CD4-positive, alpha-beta T cell (primary cell): Measurements from ENCODE around the gene PTH2. TPM values are rescaled to one million over a fixed set of nuclear protein-coding genes. Genes with fewer than 3 reads are reported as not detected.
A peak's percentile ranks its signal among the peaks of the same experiment; 100 is the strongest.

Source experiments
- ATAC-seq: fragments of 200-7000 bp; cut with Tn5 transposase; one replicate; pipeline ENCODE4 v1.10.0; 2022; ENCODE audit warnings: mild to moderate bottlenecking; ENCODE audit not compliant: poor library complexity
- CTCF ChIA-PET: fragments of 350-600 bp; sonication (Branson Sonifier 250); formaldehyde crosslinking; loops from one replicate; lab custom pipeline; 2021; ENCODE audit warnings: antibody characterized with exemption, inconsistent platforms; lab: Charles Lee
- POLR2A ChIA-PET: fragments of 350-600 bp; sonication (Branson Sonifier 250); formaldehyde crosslinking; loops from one replicate; lab custom pipeline; 2021; ENCODE audit warnings: antibody characterized with exemption, inconsistent platforms; lab: Charles Lee
- DNase-seq, 14 experiments: peaks; one replicate each; pipeline ENCODE4 v3.0.0-alpha.2; 2013 to 2020; ENCODE audit warnings: mixed read lengths in 2 of 14
- H3K27ac ChIP-seq, 2 donors: one replicate each; pipeline versions ENCODE4 v1.5.1 to v1.7.0; 2013; ENCODE audit warnings: low read length in 2 of 2, low read depth in 1 of 2, mild to moderate bottlenecking in 1 of 2
- H3K27me3 ChIP-seq, 2 experiments: 1 replicate in 1 of 2; 2 replicates in 1 of 2; pipeline versions ENCODE4 v1.6.1 to v1.7.0; 2013; ENCODE audit warnings: low read length in 2 of 2, control low read depth in 1 of 2, mild to moderate bottlenecking in 1 of 2, moderate library complexity in 1 of 2; ENCODE audit not compliant: insufficient read depth in 2 of 2, control insufficient read depth in 1 of 2
- H3K36me3 ChIP-seq: one replicate; pipeline ENCODE4 v1.6.1; 2013; ENCODE audit warnings: low read length, control low read depth; ENCODE audit not compliant: insufficient read depth
- H3K4me1 ChIP-seq: one replicate; pipeline ENCODE4 v1.6.1; 2013; ENCODE audit warnings: low read length, control low read depth; ENCODE audit not compliant: insufficient read depth
- H3K4me3 ChIP-seq: one replicate; pipeline ENCODE4 v1.5.1; 2013; ENCODE audit warnings: mild to moderate bottlenecking, low read length, moderate library complexity
- H3K9me3 ChIP-seq, 2 experiments: 1 replicate in 1 of 2; 2 replicates in 1 of 2; pipeline versions ENCODE4 v1.6.1 to v1.7.0; 2013; ENCODE audit warnings: low read length in 2 of 2, mild to moderate bottlenecking in 2 of 2, control low read depth in 1 of 2, moderate library complexity in 1 of 2; ENCODE audit not compliant: control insufficient read depth in 1 of 2, insufficient read depth in 1 of 2
- H3K27ac Mint-ChIP-seq: one replicate; pipeline ENCODE4 v1.8.0; 2020; ENCODE audit warnings: mixed read lengths
- H3K27me3 Mint-ChIP-seq: one replicate; pipeline ENCODE4 v1.8.0; 2021; ENCODE audit warnings: mixed read lengths
- H3K36me3 Mint-ChIP-seq: one replicate; pipeline ENCODE4 v1.8.0; 2021; ENCODE audit warnings: low read depth, mixed read lengths
- H3K4me1 Mint-ChIP-seq: one replicate; pipeline ENCODE4 v1.8.0; 2021; ENCODE audit warnings: low read depth, mixed read lengths
- H3K4me3 Mint-ChIP-seq: one replicate; pipeline ENCODE4 v1.8.0; 2020; ENCODE audit warnings: mild to moderate bottlenecking, mixed read lengths
- H3K9me3 Mint-ChIP-seq: one replicate; pipeline ENCODE4 v1.8.0; 2020; ENCODE audit warnings: mixed read lengths
- intact Hi-C, 2 experiments: fragments of 100-400 bp; cut with DNase I in 1 of 2; cut with micrococcal nuclease in 1 of 2; formaldehyde crosslinking; loops; one replicate each; pipeline versions ENCODE4 v1.15.1 to v1.9.0; 2023 to 2025; cut with DNase I, micrococcal nuclease
- total RNA-seq, 174 experiments: library from RNA in 2 of 174; stranded (reverse) in 2 of 174; gene quantifications; one replicate each; pipeline ENCODE4 v1.2.3 and lab custom pipeline; 2021 to 2026
- TF ChIP-seq, protein P1 (sequence below): fragments of 200-600 bp; IDR thresholded peaks from one replicate; pipeline ENCODE4 v1.8.0; 2022; ENCODE audit warnings: antibody characterized with exemption, mild to moderate bottlenecking

PTH2 gene
- total RNA-seq, 2 experiments from 2014 or later, result not detected

DNA sequence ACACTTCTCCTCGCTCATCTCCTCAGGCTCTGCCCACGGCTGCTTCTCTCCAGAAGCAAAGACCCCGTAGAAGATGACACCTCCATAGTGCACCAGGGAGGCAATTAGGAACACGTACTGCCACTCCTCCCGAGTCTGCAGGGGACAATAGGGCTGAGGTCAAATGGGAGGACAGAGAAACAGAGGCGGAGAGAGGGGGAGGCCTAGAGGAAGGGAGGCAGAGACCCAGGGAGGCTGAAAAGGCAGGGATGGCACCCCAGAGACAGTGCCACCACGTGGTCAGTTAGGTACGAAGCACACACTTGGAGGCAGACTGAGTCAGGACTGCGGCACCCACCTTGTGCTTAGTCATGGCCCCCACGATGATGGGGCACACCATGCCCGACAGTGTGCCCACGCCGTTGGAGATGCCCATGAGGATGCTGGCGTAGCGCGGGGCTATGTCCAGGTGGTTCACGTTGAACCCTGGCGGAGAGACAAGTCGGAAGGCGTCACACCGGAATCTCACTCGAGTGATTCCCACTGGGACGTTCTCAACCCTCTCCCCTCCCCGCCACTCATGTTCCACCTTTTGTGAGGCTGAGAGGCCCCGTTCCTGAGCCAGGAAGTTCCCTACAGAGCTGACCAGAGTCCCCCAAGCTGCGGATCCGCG is 7.6 kb upstream of the PTH2 start:
- Histone ChIP-seq H3K4me1 (peaks cover 58% of the 10 kb centered on the region), H3K36me3 (no peaks in the 10 kb centered on the region), H3K9me3 (peaks cover 0 to 65% of the 10 kb centered on the region in 2 experiments), H3K27ac (no peak overlapping the region), H3K27me3 (peaks cover 94 to 98% of the 10 kb centered on the region in 2 experiments), H3K4me3 (no peak overlapping the region)
- H3K4me3 Mint-ChIP-seq, result no peak overlapping the region
- no peak overlapping the region for H3K27ac Mint-ChIP-seq
- intact Hi-C loops, result no loop called here
- TF ChIP-seq, protein P1, sequence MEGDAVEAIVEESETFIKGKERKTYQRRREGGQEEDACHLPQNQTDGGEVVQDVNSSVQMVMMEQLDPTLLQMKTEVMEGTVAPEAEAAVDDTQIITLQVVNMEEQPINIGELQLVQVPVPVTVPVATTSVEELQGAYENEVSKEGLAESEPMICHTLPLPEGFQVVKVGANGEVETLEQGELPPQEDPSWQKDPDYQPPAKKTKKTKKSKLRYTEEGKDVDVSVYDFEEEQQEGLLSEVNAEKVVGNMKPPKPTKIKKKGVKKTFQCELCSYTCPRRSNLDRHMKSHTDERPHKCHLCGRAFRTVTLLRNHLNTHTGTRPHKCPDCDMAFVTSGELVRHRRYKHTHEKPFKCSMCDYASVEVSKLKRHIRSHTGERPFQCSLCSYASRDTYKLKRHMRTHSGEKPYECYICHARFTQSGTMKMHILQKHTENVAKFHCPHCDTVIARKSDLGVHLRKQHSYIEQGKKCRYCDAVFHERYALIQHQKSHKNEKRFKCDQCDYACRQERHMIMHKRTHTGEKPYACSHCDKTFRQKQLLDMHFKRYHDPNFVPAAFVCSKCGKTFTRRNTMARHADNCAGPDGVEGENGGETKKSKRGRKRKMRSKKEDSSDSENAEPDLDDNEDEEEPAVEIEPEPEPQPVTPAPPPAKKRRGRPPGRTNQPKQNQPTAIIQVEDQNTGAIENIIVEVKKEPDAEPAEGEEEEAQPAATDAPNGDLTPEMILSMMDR, result peak; percentile 18
- DNase-seq (peak in 3 of 14 experiments; percentile 38 to 63 (median 48)), ATAC-seq (peak; percentile 31)
- H3K9me3 Mint-ChIP-seq, result no peaks in the 10 kb centered on the region
- H3K27me3 Mint-ChIP-seq, result peaks cover 98% of the 10 kb centered on the region
- H3K36me3 Mint-ChIP-seq, result no peaks in the 10 kb centered on the region
- POLR2A ChIA-PET, result no interaction called here
- CTCF ChIA-PET, result interaction anchor here (1.2 to 1.5 kb wide), 2 partner anchors 40 kb away, joined by 3 to 5 read pairs; no protein-coding TSS in a partner anchor
- peaks cover 61% of the 10 kb centered on the region for H3K4me1 Mint-ChIP-seq

DNA sequence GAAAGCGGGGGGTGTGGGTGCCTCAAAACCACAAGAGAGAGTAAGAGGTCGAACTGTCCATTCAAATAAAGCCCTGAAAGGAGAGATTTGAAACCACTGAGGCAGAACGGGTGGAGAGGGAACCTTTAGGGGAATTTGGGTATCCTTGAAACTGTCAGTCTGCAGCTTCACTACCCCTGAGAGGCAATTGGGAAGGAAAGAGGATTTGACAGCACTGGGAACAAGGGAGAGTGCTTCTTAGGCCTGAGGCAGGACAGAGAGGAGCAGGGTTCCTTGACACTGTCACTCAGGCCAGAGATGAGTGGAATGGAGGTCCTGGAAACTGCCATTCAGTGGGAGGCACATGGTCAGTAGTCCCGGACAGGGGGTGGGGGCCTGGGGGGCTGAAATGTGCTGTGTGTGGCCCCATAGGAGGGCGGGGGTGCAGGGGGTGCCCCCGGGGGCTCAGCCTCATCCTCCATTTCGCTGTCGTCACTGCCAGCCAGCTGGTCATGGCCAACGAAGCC is 7.0 kb upstream of the PTH2 start:
- intact Hi-C loops, result no loop called here
- Histone ChIP-seq H3K27ac (no peak overlapping the region), H3K27me3 (peaks cover 95 to 99% of the 10 kb centered on the region in 2 experiments), H3K9me3 (peaks cover 0 to 66% of the 10 kb centered on the region in 2 experiments), H3K4me3 (no peak overlapping the region), H3K36me3 (no peaks in the 10 kb centered on the region), H3K4me1 (peaks cover 59% of the 10 kb centered on the region)
- POLR2A ChIA-PET, result no interaction called here
- Mint-ChIP-seq H3K27ac (no peak overlapping the region), H3K4me1 (peaks cover 63% of the 10 kb centered on the region), H3K9me3 (no peaks in the 10 kb centered on the region), H3K4me3 (no peak overlapping the region), H3K27me3 (peaks cover 98% of the 10 kb centered on the region), H3K36me3 (no peaks in the 10 kb centered on the region)
- ATAC-seq (no peak), DNase-seq (no peak)
- TF ChIP-seq, protein P1, result no peak
- CTCF ChIA-PET, result interaction anchor here (1.2 to 1.5 kb wide), 2 partner anchors 39 to 40 kb away, joined by 3 to 5 read pairs; no protein-coding TSS in a partner anchor

- ChIA-PET CTCF (interaction anchor here (1.5 kb wide), 1 partner anchor 42 kb away, joined by 5 read pairs; no protein-coding TSS in a partner anchor), POLR2A (no interaction called here)
- TF ChIP-seq, protein P1, result no peak
- Histone ChIP-seq H3K4me3 (no peak overlapping the region), H3K4me1 (peaks cover 66% of the 10 kb centered on the region), H3K9me3 (peaks cover 0 to 55% of the 10 kb centered on the region in 2 experiments), H3K36me3 (no peaks in the 10 kb centered on the region), H3K27me3 (peaks cover 89 to 99% of the 10 kb centered on the region in 2 experiments), H3K27ac (no peak overlapping the region)
- DNase-seq (no peak), ATAC-seq (no peak)
- H3K4me1 Mint-ChIP-seq, result peaks cover 66% of the 10 kb centered on the region
- H3K27me3 Mint-ChIP-seq, result peaks cover 98% of the 10 kb centered on the region
- H3K9me3 Mint-ChIP-seq, result no peaks in the 10 kb centered on the region
- no peak overlapping the region for H3K27ac Mint-ChIP-seq
- intact Hi-C loops, result no loop called here
- no peak overlapping the region for H3K4me3 Mint-ChIP-seq
- H3K36me3 Mint-ChIP-seq, result no peaks in the 10 kb centered on the region
Measured at GRCh38 chr19:49428547-49429451, 5.6 kb upstream of the PTH2 start.
